Esophagus muscularis mucosa (tissue), 3 donors: Measurements from ENCODE around the gene MUC15.

Source experiments
- POLR2A ChIP-seq: fragments of 450-650 bp; IDR thresholded peaks from one replicate; pipeline ENCODE4 v1.6.1; 2017; ENCODE audit warnings: antibody characterized with exemption, moderate library complexity, mild to moderate bottlenecking, low read depth
- TF ChIP-seq, protein P1 (sequence below), 3 experiments: fragments of 200-600 bp in 2 of 3; fragments of 450-650 bp in 1 of 3; sonication (generic) in 2 of 3; IDR thresholded peaks; one replicate each; pipeline ENCODE4 v1.5.1; 2017 to 2019; ENCODE audit warnings: antibody characterized with exemption in 3 of 3, mild to moderate bottlenecking in 2 of 3, moderate library complexity in 1 of 3

DNA sequence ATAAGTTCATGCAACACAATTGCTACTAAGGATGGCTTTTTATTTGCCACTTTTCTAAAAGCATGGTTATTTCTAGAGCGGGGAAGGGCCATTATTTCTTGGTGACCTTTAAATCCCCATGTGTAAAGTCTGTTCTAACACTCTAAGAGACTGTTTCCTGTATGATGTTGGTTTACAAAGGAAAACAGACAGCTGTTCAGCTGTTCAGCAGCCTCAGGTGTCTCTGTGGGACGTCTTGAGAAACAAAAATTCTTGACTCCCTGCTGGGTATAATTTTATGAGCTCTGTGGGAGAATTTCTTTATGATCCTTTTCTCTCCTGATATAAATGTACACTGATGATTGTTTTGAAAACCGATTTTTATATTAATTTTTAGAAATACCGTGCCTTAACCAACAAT lies 13.9 kb downstream of the MUC15 start:
- TF ChIP-seq, protein P1, sequence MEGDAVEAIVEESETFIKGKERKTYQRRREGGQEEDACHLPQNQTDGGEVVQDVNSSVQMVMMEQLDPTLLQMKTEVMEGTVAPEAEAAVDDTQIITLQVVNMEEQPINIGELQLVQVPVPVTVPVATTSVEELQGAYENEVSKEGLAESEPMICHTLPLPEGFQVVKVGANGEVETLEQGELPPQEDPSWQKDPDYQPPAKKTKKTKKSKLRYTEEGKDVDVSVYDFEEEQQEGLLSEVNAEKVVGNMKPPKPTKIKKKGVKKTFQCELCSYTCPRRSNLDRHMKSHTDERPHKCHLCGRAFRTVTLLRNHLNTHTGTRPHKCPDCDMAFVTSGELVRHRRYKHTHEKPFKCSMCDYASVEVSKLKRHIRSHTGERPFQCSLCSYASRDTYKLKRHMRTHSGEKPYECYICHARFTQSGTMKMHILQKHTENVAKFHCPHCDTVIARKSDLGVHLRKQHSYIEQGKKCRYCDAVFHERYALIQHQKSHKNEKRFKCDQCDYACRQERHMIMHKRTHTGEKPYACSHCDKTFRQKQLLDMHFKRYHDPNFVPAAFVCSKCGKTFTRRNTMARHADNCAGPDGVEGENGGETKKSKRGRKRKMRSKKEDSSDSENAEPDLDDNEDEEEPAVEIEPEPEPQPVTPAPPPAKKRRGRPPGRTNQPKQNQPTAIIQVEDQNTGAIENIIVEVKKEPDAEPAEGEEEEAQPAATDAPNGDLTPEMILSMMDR (IDR thresholded peaks at IDR 0.05): no peak
- TF ChIP-seq POLR2A: no peak
